HS-27A (cell line): ENCODE data around the gene ADGRD1.

Source experiments
- DNase-seq: peaks from one replicate; pipeline ENCODE4 v3.0.0-alpha.2; 2012; ENCODE audit warnings: low read depth, missing footprints

The ADGRD1 gene

GRCh38 chr12:131007031-131007739 is 53.5 kb downstream of the ADGRD1 start:
- no peak for DNase-seq

- DNase-seq, result no peak
Observed at GRCh38 chr12:131007740-131008117, 54.0 kb downstream of the ADGRD1 start.

- DNase-seq, result no peak
Observed at GRCh38 chr12:131008131-131008912, 54.6 kb downstream of the ADGRD1 start.

- no peak for DNase-seq
Observed at GRCh38 chr12:131008913-131009270, 55.2 kb downstream of the ADGRD1 start.

GRCh38 chr12:131009595-131010395 is 56.1 kb downstream of the ADGRD1 start:
- no peak for DNase-seq

GRCh38 chr12:131010396-131011131 is 56.9 kb downstream of the ADGRD1 start:
- no peak for DNase-seq

- DNase-seq, result no peak
Observed at GRCh38 chr12:131011165-131012079, 57.7 kb downstream of the ADGRD1 start.

- no peak for DNase-seq
Observed at GRCh38 chr12:131012279-131013069, 58.8 kb downstream of the ADGRD1 start.

GRCh38 chr12:131013118-131013517 is 59.4 kb downstream of the ADGRD1 start:
- DNase-seq, result no peak

GRCh38 chr12:131014343-131014742 is 60.6 kb downstream of the ADGRD1 start:
- no peak for DNase-seq

- no peak for DNase-seq
Observed at GRCh38 chr12:131015581-131016337, 62.1 kb downstream of the ADGRD1 start.

- no peak for DNase-seq
Observed at GRCh38 chr12:131017477-131017991, 63.8 kb downstream of the ADGRD1 start.

- no peak for DNase-seq
Observed at GRCh38 chr12:131018019-131018620, 64.4 kb downstream of the ADGRD1 start.

GRCh38 chr12:131018808-131019397 is 65.2 kb downstream of the ADGRD1 start:
- DNase-seq, result no peak

GRCh38 chr12:131020326-131021153 is 66.8 kb downstream of the ADGRD1 start:
- no peak for DNase-seq

- DNase-seq, result no peak
Observed at GRCh38 chr12:131021154-131021541, 67.4 kb downstream of the ADGRD1 start.

GRCh38 chr12:131024026-131024425 is 70.3 kb downstream of the ADGRD1 start:
- DNase-seq, result no peak
